Right lobe of liver (tissue), 4 donors: Measurements from ENCODE around the gene C6orf136.

Experiments
- POLR2A ChIP-seq: fragments of 450-650 bp; IDR thresholded peaks from one replicate; pipeline ENCODE4 v1.6.1; 2017; ENCODE audit warnings: antibody characterized with exemption, mild to moderate bottlenecking
- TF ChIP-seq, protein P1 (sequence below), 4 donors: fragments of 200-600 bp in 3 of 4; fragments of 450-650 bp in 1 of 4; IDR thresholded peaks; one replicate each; pipeline versions ENCODE4 v1.5.1 to v1.8.0; 2016 to 2022; ENCODE audit warnings: antibody characterized with exemption in 4 of 4, mild to moderate bottlenecking in 2 of 4
- donor health status: DM: no; HTN: no; CAD: no.
- donor health status: DM: no; HTN: no; CAD: no.
- donor health status: DM: no; HTN: yes; CAD: no.

- TF ChIP-seq, protein P1, sequence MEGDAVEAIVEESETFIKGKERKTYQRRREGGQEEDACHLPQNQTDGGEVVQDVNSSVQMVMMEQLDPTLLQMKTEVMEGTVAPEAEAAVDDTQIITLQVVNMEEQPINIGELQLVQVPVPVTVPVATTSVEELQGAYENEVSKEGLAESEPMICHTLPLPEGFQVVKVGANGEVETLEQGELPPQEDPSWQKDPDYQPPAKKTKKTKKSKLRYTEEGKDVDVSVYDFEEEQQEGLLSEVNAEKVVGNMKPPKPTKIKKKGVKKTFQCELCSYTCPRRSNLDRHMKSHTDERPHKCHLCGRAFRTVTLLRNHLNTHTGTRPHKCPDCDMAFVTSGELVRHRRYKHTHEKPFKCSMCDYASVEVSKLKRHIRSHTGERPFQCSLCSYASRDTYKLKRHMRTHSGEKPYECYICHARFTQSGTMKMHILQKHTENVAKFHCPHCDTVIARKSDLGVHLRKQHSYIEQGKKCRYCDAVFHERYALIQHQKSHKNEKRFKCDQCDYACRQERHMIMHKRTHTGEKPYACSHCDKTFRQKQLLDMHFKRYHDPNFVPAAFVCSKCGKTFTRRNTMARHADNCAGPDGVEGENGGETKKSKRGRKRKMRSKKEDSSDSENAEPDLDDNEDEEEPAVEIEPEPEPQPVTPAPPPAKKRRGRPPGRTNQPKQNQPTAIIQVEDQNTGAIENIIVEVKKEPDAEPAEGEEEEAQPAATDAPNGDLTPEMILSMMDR (IDR thresholded peaks at IDR 0.05) = no peak
- no peak for TF ChIP-seq POLR2A
Measured at GRCh38 chr6:30645989-30646388, 944 bp upstream of the C6orf136 start.
